HG02763 (cell line): ENCODE measurements around the gene ZNF787.

Source experiments
- ATAC-seq: cut with Tn5 transposase; IDR thresholded peaks from one replicate; pipeline ENCODE4 v1.9.1; 2021; ENCODE audit warnings: mild to moderate bottlenecking, moderate library complexity; ENCODE audit not compliant: unreplicated experiment

Gene ZNF787

GRCh38 chr19:56144831-56145230 is 23.7 kb upstream of the ZNF787 start:
- ATAC-seq: no peak

- ATAC-seq: no peak
Measured at GRCh38 chr19:56144376-56144775, 23.3 kb upstream of the ZNF787 start.

- no peak for ATAC-seq
Measured at GRCh38 chr19:56142897-56143434, 21.9 kb upstream of the ZNF787 start.

GRCh38 chr19:56142087-56142787 is 21.1 kb upstream of the ZNF787 start:
- no peak for ATAC-seq

GRCh38 chr19:56141417-56141993 is 20.4 kb upstream of the ZNF787 start:
- no peak for ATAC-seq

- peak; percentile 91 for ATAC-seq
Measured at GRCh38 chr19:56140583-56141416, 19.7 kb upstream of the ZNF787 start, which contains the start of gene ZNF444. Gene ZNF444 (plus strand): TSS chr19:56141287. CDS start chr19:56146912, 5,625 bp downstream.

- ATAC-seq: no peak
Measured at GRCh38 chr19:56139847-56140582, 18.9 kb upstream of the ZNF787 start.

GRCh38 chr19:56138069-56138468 is 17.0 kb upstream of the ZNF787 start:
- no peak for ATAC-seq

GRCh38 chr19:56137405-56137804 is 16.3 kb upstream of the ZNF787 start:
- ATAC-seq: no peak

GRCh38 chr19:56136362-56136761 is 15.3 kb upstream of the ZNF787 start:
- no peak for ATAC-seq

- no peak for ATAC-seq
Measured at GRCh38 chr19:56134654-56134921, 13.5 kb upstream of the ZNF787 start.

- no peak for ATAC-seq
Measured at GRCh38 chr19:56133858-56134653, 13.0 kb upstream of the ZNF787 start.

- ATAC-seq: no peak
Measured at GRCh38 chr19:56132316-56132822, 11.3 kb upstream of the ZNF787 start.

- ATAC-seq: no peak
Measured at GRCh38 chr19:56131651-56132050, 10.6 kb upstream of the ZNF787 start.

- ATAC-seq: no peak
Measured at GRCh38 chr19:56130006-56130405, 8.9 kb upstream of the ZNF787 start.

GRCh38 chr19:56126983-56127780 is 6.1 kb upstream of the ZNF787 start:
- no peak for ATAC-seq

- no peak for ATAC-seq
Measured at GRCh38 chr19:56125806-56126590, 4.9 kb upstream of the ZNF787 start.

- ATAC-seq: no peak
Measured at GRCh38 chr19:56124578-56124977, 3.5 kb upstream of the ZNF787 start.
